Measurements from ENCODE around the gene MR1.
A peak's percentile ranks its signal among the peaks of the same experiment; 100 is the strongest.

MR1 gene

GRCh38 chr1:181013144-181013543, 20.6 kb upstream of the MR1 start (continued):
- no peak for TF ChIP-seq ZBTB10 (tag by site-specific recombination; IDR thresholded peaks at IDR 0.05)

GRCh38 chr1:181014477-181015250, 19.1 kb upstream of the MR1 start:
- H3K4me1 ChIP-seq (ENCODE audit: control insufficient read depth, insufficient read depth, low read length): no peaks in the 10 kb centered on the region

GRCh38 chr1:181015251-181015615, 18.6 kb upstream of the MR1 start:
- H3K4me1 ChIP-seq (ENCODE audit: control insufficient read depth, insufficient read depth, low read length): no peaks in the 10 kb centered on the region
- POLR2A ChIA-PET: no interaction called here
- no peaks in the 10 kb centered on the region for H3K36me3 ChIP-seq (ENCODE audit: control insufficient read depth in 2 of 2, insufficient read depth in 1 of 2, low read length in 2 of 2)
- CTCF ChIA-PET: no interaction called here
- no peak overlapping the region for H3K4me3 ChIP-seq (ENCODE audit: low read depth, low read length)
- TF ChIP-seq YY1 (tag by site-specific recombination; IDR thresholded peaks at IDR 0.05) (no peak), KLF9 (tag by site-specific recombination; IDR thresholded peaks at IDR 0.05; ENCODE audit: low read depth) (no peak), ZNF623 (tag by site-specific recombination; IDR thresholded peaks at IDR 0.05) (no peak), HOXD13 (CRISPR knock-in tag; IDR thresholded peaks at IDR 0.05; ENCODE audit: borderline replicate concordance) (no peak), ZNF776 (tag by site-specific recombination; IDR thresholded peaks at IDR 0.05; ENCODE audit: borderline replicate concordance) (no peak), ZNF513 (tag by site-specific recombination; IDR thresholded peaks at IDR 0.05) (no peak), ZNF133 (tag by site-specific recombination; IDR thresholded peaks at IDR 0.05) (no peak), GLIS1 (tag by site-specific recombination; IDR thresholded peaks at IDR 0.05) (no peak), ZSCAN18 (tag by site-specific recombination; IDR thresholded peaks at IDR 0.05) (no peak), KLF7 (tag by site-specific recombination; IDR thresholded peaks at IDR 0.05; ENCODE audit: borderline replicate concordance) (no peak), ZNF645 (tag by site-specific recombination; IDR thresholded peaks at IDR 0.05) (no peak), ZNF514 (tag by site-specific recombination; IDR thresholded peaks at IDR 0.05) (no peak), ZNF10 (tag by site-specific recombination; IDR thresholded peaks at IDR 0.05) (no peak), ZNF174 (tag by site-specific recombination; IDR thresholded peaks at IDR 0.05) (no peak), ZNF843 (tag by site-specific recombination; IDR thresholded peaks at IDR 0.05) (no peak), ZNF791 (tag by site-specific recombination; IDR thresholded peaks at IDR 0.05) (no peak), ZNF510 (tag by site-specific recombination; IDR thresholded peaks at IDR 0.05; ENCODE audit: insufficient replicate concordance) (no peak), ZNF624 (tag by site-specific recombination; IDR thresholded peaks at IDR 0.05) (no peak)
- H3K27ac ChIP-seq (ENCODE audit: extremely low read depth, low read depth, low read length): no peak overlapping the region
- no peaks in the 10 kb centered on the region for H3K9me3 ChIP-seq (ENCODE audit: control insufficient read depth, insufficient read depth, low read depth, low read length)

More at GRCh38 chr1:181014477-181015250, 19.1 kb upstream of the MR1 start:
- ChIA-PET POLR2A (no interaction called here), CTCF (no interaction called here)
- H3K27ac ChIP-seq (ENCODE audit: extremely low read depth, low read depth, low read length): no peak overlapping the region
- H3K4me3 ChIP-seq (ENCODE audit: low read depth, low read length): no peak overlapping the region
- no peaks in the 10 kb centered on the region for H3K9me3 ChIP-seq (ENCODE audit: control insufficient read depth, insufficient read depth, low read depth, low read length)
- H3K36me3 ChIP-seq (ENCODE audit: control insufficient read depth in 2 of 2, insufficient read depth in 1 of 2, low read length in 2 of 2): no peaks in the 10 kb centered on the region
- TF ChIP-seq PRDM4 (tag by site-specific recombination; IDR thresholded peaks at IDR 0.05) (peak; percentile 42; the same call in 1 of the 2 replicates), ZNF239 (tag by site-specific recombination; IDR thresholded peaks at IDR 0.05) (no peak), PRDM1 (tag by site-specific recombination; IDR thresholded peaks at IDR 0.05) (peak; percentile 30; the same call in 1 of the 2 replicates), ZNF558 (tag by site-specific recombination; IDR thresholded peaks at IDR 0.05) (no peak)

Measured in HEK293 (cell line).